Activated CD8-positive, alpha-beta T cell treated with anti-CD3 and anti-CD28 coated beads for 36 hours (primary cell): ENCODE results near the gene STARD9. TPM values are rescaled to one million over a fixed set of nuclear protein-coding genes. Genes with fewer than 3 reads are reported as not detected.

Experiments used
- ATAC-seq: fragments of 200-7000 bp; cut with Tn5 transposase; one replicate; pipeline ENCODE4 v1.10.0; 2021; ENCODE audit warnings: mild to moderate bottlenecking, moderate library complexity
- CTCF ChIA-PET: fragments of 350-600 bp; sonication (Branson Sonifier 250); formaldehyde crosslinking; loops from one replicate; lab custom pipeline; 2021; ENCODE audit warnings: antibody characterized with exemption; lab: Charles Lee
- POLR2A ChIA-PET: fragments of 350-600 bp; sonication (Branson Sonifier 250); formaldehyde crosslinking; loops from one replicate; lab custom pipeline; 2021; ENCODE audit warnings: antibody characterized with exemption; lab: Charles Lee
- DNase-seq: peaks from one replicate; pipeline ENCODE4 v3.0.0-alpha.2; 2020
- H3K27ac Mint-ChIP-seq: one replicate; pipeline ENCODE4 v1.8.0; 2021; ENCODE audit warnings: mild to moderate bottlenecking, mixed read lengths
- H3K27me3 Mint-ChIP-seq: one replicate; pipeline ENCODE4 v1.8.0; 2021; ENCODE audit warnings: mixed read lengths
- H3K36me3 Mint-ChIP-seq: one replicate; pipeline ENCODE4 v1.8.0; 2021; ENCODE audit warnings: low read depth, mixed read lengths
- H3K4me1 Mint-ChIP-seq: one replicate; pipeline ENCODE4 v1.8.0; 2021; ENCODE audit warnings: low read depth, mixed read lengths
- H3K4me3 Mint-ChIP-seq: one replicate; pipeline ENCODE4 v1.8.0; 2021; ENCODE audit warnings: mild to moderate bottlenecking, moderate library complexity, mixed read lengths
- H3K9me3 Mint-ChIP-seq: one replicate; pipeline ENCODE4 v1.8.0; 2021; ENCODE audit warnings: mixed read lengths
- intact Hi-C: fragments of 100-400 bp; cut with micrococcal nuclease; formaldehyde crosslinking; loops from one replicate; pipeline ENCODE4 v1.10.0; 2022
- total RNA-seq, 2 experiments: library from RNA; stranded (reverse); gene quantifications; one replicate each; pipeline ENCODE4 v1.2.3, GENCODE V29; 2021
- TF ChIP-seq, protein P1 (sequence below): fragments of 200-600 bp; IDR thresholded peaks from one replicate; pipeline ENCODE4 v1.8.0; 2022; ENCODE audit warnings: antibody characterized with exemption, mild to moderate bottlenecking

The STARD9 gene
- total RNA-seq, 2 experiments from 2014 or later = 4.8 to 6.4 TPM

DNA sequence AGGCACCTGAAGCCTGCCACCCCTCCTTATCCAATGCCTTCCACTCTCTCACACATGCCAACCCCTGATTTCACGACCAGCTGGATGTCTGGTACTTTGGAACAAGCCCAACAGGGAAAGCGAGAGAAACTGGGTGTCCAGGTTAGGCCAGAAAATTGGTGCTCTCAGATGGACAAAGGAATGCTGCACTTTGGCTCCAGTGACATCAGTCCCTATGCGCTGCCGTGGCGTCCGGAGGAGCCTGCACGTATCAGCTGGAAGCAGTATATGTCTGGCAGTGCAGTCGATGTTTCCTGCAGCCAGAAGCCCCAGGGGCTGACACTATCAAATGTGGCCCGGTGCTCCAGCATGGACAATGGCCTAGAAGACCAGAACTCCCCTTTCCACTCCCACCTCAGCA is 116.4 kb downstream of the STARD9 start:
- ChIA-PET CTCF (no interaction called here), POLR2A (no interaction called here)
- no peak for DNase-seq
- H3K4me1 Mint-ChIP-seq = peaks cover 13% of the 10 kb centered on the region
- intact Hi-C loops = no loop called here
- no peaks in the 10 kb centered on the region for H3K9me3 Mint-ChIP-seq
- H3K27ac Mint-ChIP-seq = no peak overlapping the region
- no peaks in the 10 kb centered on the region for H3K27me3 Mint-ChIP-seq
- ATAC-seq = no peak
- no peaks in the 10 kb centered on the region for H3K36me3 Mint-ChIP-seq
- TF ChIP-seq, protein P1, sequence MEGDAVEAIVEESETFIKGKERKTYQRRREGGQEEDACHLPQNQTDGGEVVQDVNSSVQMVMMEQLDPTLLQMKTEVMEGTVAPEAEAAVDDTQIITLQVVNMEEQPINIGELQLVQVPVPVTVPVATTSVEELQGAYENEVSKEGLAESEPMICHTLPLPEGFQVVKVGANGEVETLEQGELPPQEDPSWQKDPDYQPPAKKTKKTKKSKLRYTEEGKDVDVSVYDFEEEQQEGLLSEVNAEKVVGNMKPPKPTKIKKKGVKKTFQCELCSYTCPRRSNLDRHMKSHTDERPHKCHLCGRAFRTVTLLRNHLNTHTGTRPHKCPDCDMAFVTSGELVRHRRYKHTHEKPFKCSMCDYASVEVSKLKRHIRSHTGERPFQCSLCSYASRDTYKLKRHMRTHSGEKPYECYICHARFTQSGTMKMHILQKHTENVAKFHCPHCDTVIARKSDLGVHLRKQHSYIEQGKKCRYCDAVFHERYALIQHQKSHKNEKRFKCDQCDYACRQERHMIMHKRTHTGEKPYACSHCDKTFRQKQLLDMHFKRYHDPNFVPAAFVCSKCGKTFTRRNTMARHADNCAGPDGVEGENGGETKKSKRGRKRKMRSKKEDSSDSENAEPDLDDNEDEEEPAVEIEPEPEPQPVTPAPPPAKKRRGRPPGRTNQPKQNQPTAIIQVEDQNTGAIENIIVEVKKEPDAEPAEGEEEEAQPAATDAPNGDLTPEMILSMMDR = no peak
- H3K4me3 Mint-ChIP-seq = no peak overlapping the region

DNA sequence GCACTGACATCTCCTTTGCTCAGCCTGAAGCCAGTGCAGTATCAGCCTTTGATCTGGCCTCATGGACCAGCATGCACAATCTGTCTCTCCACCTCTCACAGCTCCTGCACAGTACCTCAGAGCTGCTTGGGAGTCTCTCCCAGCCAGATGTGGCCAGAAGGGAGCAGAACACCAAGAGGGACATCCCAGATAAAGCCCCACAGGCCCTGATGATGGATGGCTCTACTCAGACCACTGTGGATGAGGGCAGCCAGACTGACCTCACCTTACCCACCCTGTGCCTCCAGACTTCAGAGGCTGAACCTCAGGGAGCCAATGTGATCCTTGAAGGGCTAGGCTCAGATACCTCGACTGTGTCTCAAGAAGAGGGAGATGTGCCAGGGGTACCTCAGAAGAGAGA is 117.1 kb downstream of the STARD9 start:
- Mint-ChIP-seq H3K27ac (no peak overlapping the region), H3K4me1 (peaks cover 13% of the 10 kb centered on the region), H3K4me3 (no peak overlapping the region), H3K36me3 (no peaks in the 10 kb centered on the region), H3K27me3 (no peaks in the 10 kb centered on the region), H3K9me3 (no peaks in the 10 kb centered on the region)
- TF ChIP-seq, protein P1 = no peak
- DNase-seq = no peak
- ChIA-PET POLR2A (no interaction called here), CTCF (no interaction called here)
- no peak for ATAC-seq
- intact Hi-C loops = no loop called here

DNA sequence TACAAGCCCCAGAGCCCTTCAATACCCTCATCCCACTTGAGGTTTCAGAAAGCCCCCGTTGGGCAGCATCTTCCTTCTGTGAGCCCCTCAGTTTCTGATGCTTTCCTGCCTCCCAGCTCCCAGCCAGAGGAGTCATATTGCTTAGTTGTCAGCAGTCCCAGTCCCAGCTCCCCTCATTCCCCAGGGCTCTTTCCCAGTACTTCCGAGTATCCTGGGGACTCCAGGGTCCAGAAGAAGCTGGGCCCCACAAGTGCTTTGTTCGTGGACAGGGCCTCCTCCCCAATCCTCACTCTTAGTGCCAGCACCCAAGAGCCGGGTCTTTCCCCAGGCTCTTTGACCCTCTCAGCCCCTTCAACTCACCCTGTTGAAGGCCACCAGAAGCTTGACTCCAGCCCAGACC is 117.6 kb downstream of the STARD9 start:
- H3K9me3 Mint-ChIP-seq = no peaks in the 10 kb centered on the region
- intact Hi-C loops = no loop called here
- no peak overlapping the region for H3K27ac Mint-ChIP-seq
- TF ChIP-seq, protein P1 = no peak
- no peak for ATAC-seq
- H3K4me3 Mint-ChIP-seq = no peak overlapping the region
- ChIA-PET CTCF (no interaction called here), POLR2A (no interaction called here)
- no peak for DNase-seq
- peaks cover 3% of the 10 kb centered on the region for H3K36me3 Mint-ChIP-seq
- peaks cover 13% of the 10 kb centered on the region for H3K4me1 Mint-ChIP-seq
- H3K27me3 Mint-ChIP-seq = no peaks in the 10 kb centered on the region

DNA sequence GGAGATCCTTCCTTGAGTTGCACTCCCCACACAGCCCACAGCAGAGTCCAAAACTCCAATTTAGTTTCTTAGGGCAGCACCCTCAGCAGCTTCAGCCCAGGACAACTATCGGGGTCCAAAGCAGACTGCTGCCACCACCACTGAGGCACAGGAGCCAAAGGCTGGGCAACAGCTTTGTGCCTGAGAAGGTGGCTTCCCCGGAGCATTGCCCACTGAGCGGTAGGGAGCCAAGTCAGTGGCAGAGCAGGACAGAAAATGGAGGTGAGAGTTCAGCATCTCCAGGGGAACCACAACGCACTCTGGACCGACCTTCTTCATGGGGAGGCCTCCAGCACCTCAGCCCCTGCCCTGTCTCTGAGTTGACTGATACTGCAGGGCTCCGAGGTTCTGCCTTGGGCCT is 118.1 kb downstream of the STARD9 start:
- intact Hi-C loops = no loop called here
- POLR2A ChIA-PET = no interaction called here
- Mint-ChIP-seq H3K9me3 (no peaks in the 10 kb centered on the region), H3K27me3 (no peaks in the 10 kb centered on the region), H3K27ac (no peak overlapping the region), H3K36me3 (peaks cover 3% of the 10 kb centered on the region), H3K4me3 (no peak overlapping the region), H3K4me1 (peaks cover 13% of the 10 kb centered on the region)
- ATAC-seq = no peak
- CTCF ChIA-PET = no interaction called here
- TF ChIP-seq, protein P1 = no peak
- DNase-seq = no peak

DNA sequence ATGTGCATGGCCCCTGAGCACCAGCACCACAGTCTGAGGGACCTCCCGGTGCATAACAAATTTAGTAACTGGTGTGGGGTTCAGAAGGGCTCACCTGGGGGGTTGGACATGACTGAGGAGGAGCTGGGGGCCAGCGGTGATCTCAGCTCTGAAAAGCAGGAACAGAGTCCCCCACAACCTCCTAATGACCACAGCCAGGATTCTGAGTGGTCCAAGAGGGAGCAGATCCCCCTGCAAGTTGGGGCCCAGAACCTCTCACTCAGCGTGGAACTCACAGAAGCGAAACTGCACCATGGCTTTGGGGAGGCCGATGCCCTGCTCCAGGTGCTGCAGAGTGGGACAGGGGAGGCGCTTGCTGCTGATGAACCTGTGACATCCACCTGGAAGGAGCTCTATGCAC is 118.5 kb downstream of the STARD9 start:
- CTCF ChIA-PET = interaction anchor here (0.6 kb wide), 1 partner anchor 153 kb away, joined by 3 read pairs; no protein-coding TSS in a partner anchor
- no peak for ATAC-seq
- H3K27ac Mint-ChIP-seq = no peak overlapping the region
- TF ChIP-seq, protein P1 = no peak
- peaks cover 13% of the 10 kb centered on the region for H3K4me1 Mint-ChIP-seq
- POLR2A ChIA-PET = no interaction called here
- DNase-seq = no peak
- intact Hi-C loops = no loop called here
- no peaks in the 10 kb centered on the region for H3K27me3 Mint-ChIP-seq
- H3K4me3 Mint-ChIP-seq = no peak overlapping the region
- H3K9me3 Mint-ChIP-seq = no peaks in the 10 kb centered on the region
- peaks cover 3% of the 10 kb centered on the region for H3K36me3 Mint-ChIP-seq
